ENCODE results near the gene KRT81.

DNA sequence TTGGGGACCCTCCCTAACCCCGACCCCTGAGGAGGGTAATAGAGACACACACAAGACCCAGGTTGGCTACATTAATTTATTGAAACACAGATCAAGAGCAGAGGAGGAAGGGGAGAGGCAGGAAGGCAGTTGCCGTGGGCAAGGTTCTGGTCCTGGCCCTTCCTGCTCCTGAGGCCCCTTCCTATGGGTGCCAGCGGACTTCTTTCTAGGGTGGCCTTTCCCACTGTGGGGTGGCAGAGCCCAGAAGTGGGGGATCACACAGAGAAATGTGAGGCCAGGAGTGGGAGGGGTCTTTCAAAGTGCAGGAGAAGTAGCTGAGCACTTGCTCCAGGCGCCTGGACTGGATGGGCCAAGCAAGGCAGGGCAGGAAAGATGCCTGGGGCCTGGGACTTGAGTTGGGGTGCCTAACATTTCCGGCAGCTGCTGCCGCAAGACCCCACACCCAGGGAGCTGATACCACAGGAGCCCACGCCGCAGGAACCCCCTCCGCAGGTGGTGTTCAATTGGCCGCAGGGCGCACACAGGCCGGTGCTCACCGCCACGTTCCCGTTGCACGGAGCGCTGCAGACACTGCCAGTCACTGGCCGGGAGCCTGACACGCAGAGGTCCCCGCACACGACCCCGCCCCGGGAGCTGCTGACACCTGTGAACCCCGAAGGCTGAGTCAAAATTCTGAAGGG, 5.3 kb downstream of the KRT81 start:
- TF ChIP-seq, protein P1, sequence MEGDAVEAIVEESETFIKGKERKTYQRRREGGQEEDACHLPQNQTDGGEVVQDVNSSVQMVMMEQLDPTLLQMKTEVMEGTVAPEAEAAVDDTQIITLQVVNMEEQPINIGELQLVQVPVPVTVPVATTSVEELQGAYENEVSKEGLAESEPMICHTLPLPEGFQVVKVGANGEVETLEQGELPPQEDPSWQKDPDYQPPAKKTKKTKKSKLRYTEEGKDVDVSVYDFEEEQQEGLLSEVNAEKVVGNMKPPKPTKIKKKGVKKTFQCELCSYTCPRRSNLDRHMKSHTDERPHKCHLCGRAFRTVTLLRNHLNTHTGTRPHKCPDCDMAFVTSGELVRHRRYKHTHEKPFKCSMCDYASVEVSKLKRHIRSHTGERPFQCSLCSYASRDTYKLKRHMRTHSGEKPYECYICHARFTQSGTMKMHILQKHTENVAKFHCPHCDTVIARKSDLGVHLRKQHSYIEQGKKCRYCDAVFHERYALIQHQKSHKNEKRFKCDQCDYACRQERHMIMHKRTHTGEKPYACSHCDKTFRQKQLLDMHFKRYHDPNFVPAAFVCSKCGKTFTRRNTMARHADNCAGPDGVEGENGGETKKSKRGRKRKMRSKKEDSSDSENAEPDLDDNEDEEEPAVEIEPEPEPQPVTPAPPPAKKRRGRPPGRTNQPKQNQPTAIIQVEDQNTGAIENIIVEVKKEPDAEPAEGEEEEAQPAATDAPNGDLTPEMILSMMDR (IDR thresholded peaks at IDR 0.05), result no peak
- no peak for TF ChIP-seq EZH2 (IDR thresholded peaks at IDR 0.05; ENCODE audit: borderline replicate concordance, insufficient read depth, low read depth, low read length, poor library complexity, severe bottlenecking)
